Urinary bladder (tissue), 4 donors: ENCODE results near the gene ALK. TPM values are rescaled to one million over a fixed set of nuclear protein-coding genes. Genes with fewer than 3 reads are reported as not detected.

Source experiments
- DNase-seq: peaks from one replicate; pipeline ENCODE4 v3.0.0-alpha.2; 2015; ENCODE audit errors: extremely low spot score
- H3K27ac ChIP-seq: one replicate; pipeline ENCODE4 v1.5.1; 2013; ENCODE audit warnings: low read depth, mild to moderate bottlenecking, moderate library complexity
- H3K36me3 ChIP-seq: one replicate; pipeline ENCODE4 v1.6.1; 2013; ENCODE audit warnings: mild to moderate bottlenecking, moderate library complexity; ENCODE audit not compliant: insufficient read depth
- H3K4me1 ChIP-seq: one replicate; pipeline ENCODE4 v1.6.1; 2013; ENCODE audit warnings: mild to moderate bottlenecking, moderate library complexity; ENCODE audit not compliant: insufficient read depth
- H3K4me3 ChIP-seq: one replicate; pipeline ENCODE4 v1.5.1; 2013; ENCODE audit warnings: low read depth, low read length
- WGBS: extraction: QIAGEN DNeasy Blood & Tissue Kit; methylation state at CpG from one replicate; pipeline ENCODE4 v1.1.7; 2013; 5-methylcytosine and 5-hydroxymethylcytosine counted together
- polyA plus RNA-seq: library from polyadenylated mRNA; stranded (reverse); fragments of 200-250 nt; gene quantifications from one replicate; pipeline ENCODE4 v1.2.3, GENCODE V29; 2013
- total RNA-seq: library from RNA; depleted of rRNA; stranded (reverse); fragments of >200 nt; gene quantifications from one replicate; pipeline ENCODE4 v1.2.3, GENCODE V29; 2014
- donor health status: healthy with polysubstance abuse.
- donor health status: healthy.

Gene ALK
- total and polyA plus RNA-seq, 2 donors = 0.29 to 1.0 TPM

GRCh38 chr2:29469516-29469915 lies 451.9 kb downstream of the ALK start:
- no peak for DNase-seq
- WGBS = 36% methylated on average over 1 of the region's 1 CpG
- H3K27ac ChIP-seq = no peak overlapping the region
- H3K4me1 ChIP-seq = no peaks in the 10 kb centered on the region
- H3K36me3 ChIP-seq = no peaks in the 10 kb centered on the region
- no peak overlapping the region for H3K4me3 ChIP-seq

- WGBS = 75% methylated on average over 3 of the region's 3 CpGs
Measured at GRCh38 chr2:29463181-29463900, 458.0 kb downstream of the ALK start.

GRCh38 chr2:29462293-29462692 lies 459.1 kb downstream of the ALK start:
- no peak overlapping the region for H3K27ac ChIP-seq
- DNase-seq = no peak
- no peaks in the 10 kb centered on the region for H3K36me3 ChIP-seq
- no peaks in the 10 kb centered on the region for H3K4me1 ChIP-seq
- no peak overlapping the region for H3K4me3 ChIP-seq
- WGBS = 81% methylated on average over 5 of the region's 5 CpGs

More at GRCh38 chr2:29463181-29463900, 458.0 kb downstream of the ALK start:
- Histone ChIP-seq H3K4me1 (no peaks in the 10 kb centered on the region), H3K4me3 (no peak overlapping the region), H3K36me3 (no peaks in the 10 kb centered on the region), H3K27ac (no peak overlapping the region)
- DNase-seq = no peak

- Histone ChIP-seq H3K4me1 (no peaks in the 10 kb centered on the region), H3K27ac (no peak overlapping the region), H3K4me3 (no peak overlapping the region), H3K36me3 (no peaks in the 10 kb centered on the region)
- no peak for DNase-seq
- 50% methylated on average over 3 of the region's 3 CpGs for WGBS
Measured at GRCh38 chr2:29460190-29460589, 461.2 kb downstream of the ALK start.

GRCh38 chr2:29459445-29460179 lies 461.8 kb downstream of the ALK start:
- Histone ChIP-seq H3K36me3 (no peaks in the 10 kb centered on the region), H3K4me3 (no peak overlapping the region), H3K27ac (no peak overlapping the region), H3K4me1 (no peaks in the 10 kb centered on the region)
- WGBS = 80% methylated on average over 4 of the region's 4 CpGs
- no peak for DNase-seq

- Histone ChIP-seq H3K36me3 (no peaks in the 10 kb centered on the region), H3K27ac (no peak overlapping the region), H3K4me3 (no peak overlapping the region), H3K4me1 (no peaks in the 10 kb centered on the region)
- DNase-seq = no peak
Measured at GRCh38 chr2:29456429-29456828, 465.0 kb downstream of the ALK start.

GRCh38 chr2:29455200-29455860 lies 466.1 kb downstream of the ALK start:
- WGBS = 74% methylated on average over 6 of the region's 6 CpGs
- no peak overlapping the region for H3K27ac ChIP-seq
- H3K36me3 ChIP-seq = no peaks in the 10 kb centered on the region
- no peaks in the 10 kb centered on the region for H3K4me1 ChIP-seq
- H3K4me3 ChIP-seq = no peak overlapping the region
- no peak for DNase-seq

GRCh38 chr2:29452036-29452435 lies 469.4 kb downstream of the ALK start:
- Histone ChIP-seq H3K4me3 (no peak overlapping the region), H3K27ac (no peak overlapping the region), H3K4me1 (no peaks in the 10 kb centered on the region), H3K36me3 (no peaks in the 10 kb centered on the region)
- DNase-seq = no peak
- 82% methylated on average over 5 of the region's 5 CpGs for WGBS

- no peaks in the 10 kb centered on the region for H3K36me3 ChIP-seq
- no peak for DNase-seq
- no peaks in the 10 kb centered on the region for H3K4me1 ChIP-seq
- no peak overlapping the region for H3K27ac ChIP-seq
- H3K4me3 ChIP-seq = no peak overlapping the region
- 50% methylated on average over 5 of the region's 5 CpGs for WGBS
Measured at GRCh38 chr2:29450596-29451222, 470.7 kb downstream of the ALK start.

- H3K4me3 ChIP-seq = no peak overlapping the region
- H3K36me3 ChIP-seq = no peaks in the 10 kb centered on the region
- H3K4me1 ChIP-seq = no peaks in the 10 kb centered on the region
- WGBS = 67% methylated on average over 2 of the region's 2 CpGs
- DNase-seq = no peak
- H3K27ac ChIP-seq = no peak overlapping the region
Measured at GRCh38 chr2:29449499-29449898, 471.9 kb downstream of the ALK start.

GRCh38 chr2:29448096-29448688 lies 473.2 kb downstream of the ALK start:
- Histone ChIP-seq H3K4me3 (no peak overlapping the region), H3K36me3 (no peaks in the 10 kb centered on the region)
- 65% methylated on average over 8 of the region's 8 CpGs for WGBS

GRCh38 chr2:29447513-29447912 lies 473.9 kb downstream of the ALK start:
- Histone ChIP-seq H3K4me3 (no peak overlapping the region), H3K27ac (no peak overlapping the region), H3K36me3 (no peaks in the 10 kb centered on the region), H3K4me1 (no peaks in the 10 kb centered on the region)
- DNase-seq = no peak
- WGBS = 88% methylated on average over 4 of the region's 4 CpGs

More at GRCh38 chr2:29448096-29448688, 473.2 kb downstream of the ALK start:
- no peaks in the 10 kb centered on the region for H3K4me1 ChIP-seq
- DNase-seq = no peak
- H3K27ac ChIP-seq = no peak overlapping the region

- Histone ChIP-seq H3K4me3 (no peak overlapping the region), H3K36me3 (no peaks in the 10 kb centered on the region), H3K4me1 (no peaks in the 10 kb centered on the region), H3K27ac (no peak overlapping the region)
- 56% methylated on average over 4 of the region's 4 CpGs for WGBS
- no peak for DNase-seq
Measured at GRCh38 chr2:29446847-29447246, 474.5 kb downstream of the ALK start.
